HT1080 (cell line): ENCODE data around the gene MKKS. TPM values are rescaled to one million over a fixed set of nuclear protein-coding genes. Genes with fewer than 3 reads are reported as not detected.
"Not testable (repeated sequence)": the region's sequence is repeated elsewhere in the genome, so short reads cannot be mapped to it uniquely, and the experiment has no call there.

Experiments used
- DNase-seq: peaks from one replicate; pipeline ENCODE4 v3.0.0-alpha.2; 2015; ENCODE audit warnings: low read depth
- total RNA-seq: library from RNA; depleted of rRNA; stranded (reverse); fragments of >200 nt; shearing (Covaris generic); gene quantifications from 2 replicates; pipeline ENCODE4 v1.2.3, GENCODE V29; 2014

Gene MKKS
- total RNA-seq, 1 experiment from 2014 or later = 14.8 TPM

DNA sequence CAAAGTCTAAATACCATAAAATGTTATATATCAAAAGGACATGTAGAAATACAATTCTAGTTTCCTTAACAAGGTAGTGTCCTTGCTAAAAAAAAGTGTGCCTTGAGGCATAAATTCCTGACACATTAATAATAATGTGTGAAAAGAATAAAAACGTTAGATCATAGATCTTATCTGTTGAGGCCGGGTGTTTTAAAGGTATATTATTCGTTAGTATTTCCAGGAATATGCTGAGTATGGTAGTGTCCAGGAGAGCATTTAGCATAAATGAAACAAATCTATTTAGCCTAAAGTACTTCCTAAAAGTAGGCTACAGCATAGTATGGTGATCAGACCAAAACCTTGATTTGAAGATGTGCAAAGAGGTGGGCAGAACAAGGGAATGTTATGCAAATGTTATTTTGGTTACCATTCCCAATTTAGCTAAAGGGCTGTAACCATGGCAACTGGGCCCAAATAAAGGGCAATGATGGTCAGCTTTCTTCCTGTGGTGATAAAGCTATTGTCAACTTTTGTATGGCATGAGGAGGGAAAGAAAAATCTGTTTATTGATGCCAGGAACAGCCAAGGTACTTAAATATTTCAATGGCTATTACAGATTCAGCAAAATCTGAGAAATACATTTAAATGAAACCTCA is 18.9 kb downstream of the MKKS start:
- DNase-seq = peak; percentile 27

DNA sequence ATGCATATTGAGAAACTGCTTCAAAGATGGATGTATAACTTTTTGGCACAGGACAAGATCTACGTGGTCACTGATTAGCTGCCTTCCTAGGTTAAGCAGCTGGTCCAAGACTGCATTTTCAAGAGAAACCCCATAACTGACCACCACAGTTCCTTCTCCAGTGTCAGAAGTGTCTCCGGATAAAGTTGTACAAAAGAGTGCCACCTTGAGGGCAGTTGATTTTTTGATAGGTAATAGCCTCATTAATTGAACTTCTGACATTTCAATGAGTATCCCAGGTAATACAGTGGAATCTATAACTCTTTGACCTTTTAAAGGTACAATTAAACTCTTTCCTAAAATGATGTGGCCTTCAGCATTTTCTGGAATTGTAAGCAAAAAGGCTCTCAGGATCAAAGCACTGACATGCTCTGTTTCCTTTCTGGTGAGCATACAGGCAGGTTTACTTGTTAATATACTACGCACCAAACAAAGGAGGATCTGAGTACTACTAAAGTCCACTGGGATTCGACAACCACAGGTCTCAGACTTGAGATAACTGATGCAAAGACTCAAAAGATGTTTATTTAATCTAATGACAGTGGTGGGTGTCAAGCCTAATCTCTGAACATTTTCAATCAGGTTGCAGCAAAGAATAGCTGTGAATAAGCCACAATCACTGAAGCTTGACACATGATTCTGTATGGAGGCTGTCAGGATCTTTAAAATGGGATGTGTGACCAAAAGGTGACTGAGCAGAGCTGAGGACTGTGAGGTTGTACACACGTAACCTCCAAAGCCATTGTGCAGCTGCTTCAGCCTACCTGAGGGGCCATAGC is 21.2 kb downstream of the MKKS start:
- DNase-seq = no peak

DNA sequence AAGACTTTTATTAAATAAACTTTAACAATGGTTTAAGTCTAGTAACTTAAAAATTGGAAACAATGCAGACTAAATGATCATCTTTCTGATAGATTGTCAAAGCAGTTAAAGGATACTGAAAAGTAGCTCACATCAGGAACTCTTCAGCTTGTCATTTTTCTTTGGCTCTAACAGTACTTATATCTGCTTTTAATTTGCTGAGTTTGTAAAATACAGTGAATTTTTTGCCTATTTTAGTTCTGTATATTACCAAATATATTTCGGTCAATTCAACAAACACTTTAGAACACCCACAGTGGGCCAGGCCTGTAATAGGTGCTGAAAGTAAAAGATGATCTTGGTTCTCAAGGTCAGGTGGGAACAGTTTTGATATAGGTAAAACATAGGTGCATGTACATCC is 22.3 kb downstream of the MKKS start:
- no peak for DNase-seq

DNA sequence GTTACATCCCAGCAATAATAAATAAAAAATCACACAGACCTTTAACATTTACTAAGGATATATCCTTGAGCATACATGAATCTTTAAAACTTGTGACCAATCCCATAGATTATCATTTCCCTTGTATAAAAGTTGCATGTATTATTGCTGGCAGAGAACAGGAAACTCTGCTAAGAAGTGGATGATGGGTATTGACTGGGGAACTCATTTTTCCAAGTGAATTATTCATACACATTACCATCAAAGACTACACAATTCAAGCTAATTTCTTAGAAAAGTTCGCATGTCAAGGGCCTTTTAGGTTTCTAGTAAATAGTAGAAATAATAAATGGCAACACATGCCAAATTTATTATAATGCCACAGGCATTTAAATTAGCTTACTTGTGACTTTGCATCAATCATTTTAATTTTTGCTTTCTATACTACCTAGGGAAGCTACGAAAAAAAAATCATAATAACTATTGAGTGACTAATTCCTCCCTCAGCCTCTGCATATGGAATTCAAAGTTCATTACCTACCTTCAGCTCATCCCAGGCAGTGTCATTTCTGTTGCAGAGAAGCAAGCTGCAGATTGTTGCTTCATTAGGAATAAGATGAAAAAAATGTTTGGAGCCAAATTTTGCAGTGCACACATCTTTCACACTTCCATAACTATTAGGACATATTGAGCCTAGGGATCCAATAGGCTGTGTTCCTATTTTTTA is 25.8 kb downstream of the MKKS start:
- no peak for DNase-seq

DNA sequence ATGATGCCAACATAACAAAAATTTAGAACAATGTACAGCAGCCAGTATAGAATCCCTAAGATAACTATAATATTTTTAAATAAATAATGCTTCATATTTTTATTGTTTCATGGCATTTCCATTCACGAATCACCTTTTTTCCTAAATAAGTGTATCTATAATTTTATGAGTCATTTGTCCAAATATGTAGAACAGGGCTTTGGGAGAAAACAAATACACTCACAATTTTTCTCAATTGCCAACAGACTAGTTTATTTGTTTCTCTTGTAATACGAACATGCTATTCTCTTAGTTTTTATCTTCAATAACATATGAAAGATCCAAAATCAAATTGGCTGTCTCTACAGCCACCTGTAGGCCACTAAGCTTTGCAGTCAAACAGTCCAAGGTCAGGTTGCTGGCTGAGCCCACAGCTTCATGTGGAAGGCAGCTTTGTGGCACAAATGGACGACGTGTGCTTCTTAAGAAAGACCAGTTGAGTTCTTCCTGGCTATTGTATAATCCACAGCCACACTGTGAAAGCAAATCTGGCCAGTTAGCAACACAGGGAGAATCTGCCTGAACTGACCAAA is 29.0 kb downstream of the MKKS start:
- DNase-seq = no peak

DNA sequence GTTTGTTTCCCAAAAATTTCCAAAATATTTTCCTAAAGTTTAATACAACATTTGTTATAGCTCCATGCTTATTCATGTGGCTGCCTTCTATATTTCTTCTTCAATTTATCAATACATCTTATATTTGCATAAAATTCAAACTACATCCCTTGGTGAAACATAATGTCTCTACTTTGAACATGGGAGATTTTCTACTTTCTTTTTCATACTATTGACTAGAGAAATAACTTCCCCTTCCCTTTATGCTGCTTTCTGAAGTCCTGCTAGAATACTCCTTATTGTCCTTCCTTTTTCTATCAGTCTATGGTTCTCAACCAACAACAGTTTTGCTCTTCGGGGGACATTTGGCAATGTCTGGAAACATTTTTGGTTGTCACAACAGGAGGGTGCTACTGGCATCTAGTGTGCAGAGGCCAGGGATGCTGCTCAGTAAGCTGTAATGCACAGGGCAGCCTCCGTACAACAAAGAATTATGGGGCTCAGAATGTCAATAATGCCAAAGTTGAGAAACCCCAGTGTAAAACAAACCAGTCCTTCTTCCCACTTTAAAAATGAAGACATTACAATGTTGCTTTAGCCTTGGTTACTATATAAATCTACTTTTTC is 29.9 kb downstream of the MKKS start:
- no peak for DNase-seq

DNA sequence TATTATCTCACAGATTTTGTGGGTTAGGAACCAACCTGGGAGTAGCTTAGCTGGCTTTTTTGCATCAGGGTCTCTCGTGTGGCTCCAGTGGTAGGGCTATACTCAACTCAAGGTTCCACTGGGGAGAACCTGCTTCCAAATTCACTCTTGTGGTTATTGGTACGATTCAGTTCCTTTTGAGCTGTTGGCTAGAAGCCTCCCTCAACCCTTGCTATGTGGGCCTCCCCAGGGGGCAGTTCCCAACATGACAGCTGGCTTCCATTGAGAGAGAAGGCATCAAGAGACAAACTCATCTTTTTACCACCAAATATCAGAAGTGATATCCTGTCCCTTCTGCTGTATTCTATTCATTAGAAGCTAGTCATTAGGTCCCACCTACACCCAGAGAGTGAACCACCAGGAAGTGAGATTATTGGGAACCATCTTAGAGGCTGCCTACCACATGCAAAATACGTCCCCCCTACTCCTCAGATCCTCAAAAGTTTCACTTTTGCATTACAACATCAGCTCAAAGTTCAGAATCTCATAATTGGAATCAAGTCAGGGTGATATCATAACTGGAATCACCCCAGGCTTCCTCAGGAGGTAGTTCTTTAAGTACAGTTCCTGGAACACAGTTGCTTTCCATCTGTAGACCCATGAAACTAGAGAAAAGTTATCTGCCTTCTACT is 30.9 kb downstream of the MKKS start:
- DNase-seq = no peak

DNA sequence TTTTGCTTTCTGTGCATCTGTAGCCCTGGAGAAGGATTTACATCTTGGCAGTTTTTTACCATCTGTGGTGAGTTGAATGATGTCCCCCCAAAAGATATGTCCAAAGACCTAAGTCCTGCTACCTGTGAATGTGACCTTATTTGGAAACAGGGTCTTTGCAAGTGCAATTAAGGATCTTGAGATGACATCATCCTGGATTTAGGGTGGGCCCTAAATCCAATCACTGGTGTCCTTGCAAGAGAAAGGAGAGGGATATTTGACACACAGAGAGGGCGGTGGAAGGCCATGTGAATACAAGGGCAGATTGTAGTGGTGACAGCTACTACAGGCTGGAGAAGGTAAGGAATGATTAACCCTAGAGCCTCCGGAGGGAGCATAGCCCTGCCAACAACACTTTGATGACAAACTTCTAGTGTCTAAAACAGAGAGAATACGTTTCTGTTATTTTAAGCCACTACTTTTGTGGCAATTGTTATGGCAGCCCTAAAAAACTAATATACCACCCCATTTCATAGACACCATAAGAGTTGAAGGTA is 35.1 kb downstream of the MKKS start:
- DNase-seq = no peak

DNA sequence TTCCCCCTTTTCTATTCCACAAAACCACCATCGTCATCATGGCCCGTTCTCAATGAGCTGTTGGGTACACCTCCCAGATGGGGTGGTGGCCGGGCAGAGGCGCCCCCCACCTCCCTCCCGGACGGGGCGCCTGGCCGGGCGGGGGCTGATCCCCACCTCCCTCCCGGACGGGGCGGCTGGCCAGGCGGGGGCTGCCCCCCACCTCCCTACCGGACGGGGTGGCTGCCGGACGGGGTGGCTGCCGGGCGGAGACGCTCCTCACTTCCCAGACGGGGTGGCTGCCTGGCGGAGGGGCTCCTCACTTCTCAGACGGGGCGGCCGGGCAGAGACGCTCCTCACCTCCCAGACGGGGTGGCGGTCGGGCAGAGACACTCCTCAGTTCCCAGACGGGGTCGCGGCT is 39.3 kb downstream of the MKKS start:
- DNase-seq = not testable (repeated sequence)

DNA sequence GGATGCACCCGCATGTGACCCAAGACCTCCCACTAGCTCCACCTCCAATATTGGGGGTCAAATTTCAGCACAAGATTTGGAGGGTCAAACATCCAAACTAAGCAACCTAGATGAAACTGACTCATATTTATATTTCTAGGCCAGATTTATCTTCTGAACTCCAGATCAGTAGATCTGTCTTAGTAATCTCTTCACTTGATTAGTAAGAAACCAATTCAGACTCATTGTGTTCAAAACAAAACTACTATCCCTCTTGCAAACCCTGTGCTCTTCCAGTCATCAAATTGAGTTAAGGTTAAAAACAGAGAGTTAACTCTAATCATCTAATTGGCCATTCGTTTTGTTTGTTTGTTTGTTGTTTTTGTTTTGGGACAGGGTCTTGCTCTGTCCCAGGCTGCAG is 43.3 kb downstream of the MKKS start:
- no peak for DNase-seq

DNA sequence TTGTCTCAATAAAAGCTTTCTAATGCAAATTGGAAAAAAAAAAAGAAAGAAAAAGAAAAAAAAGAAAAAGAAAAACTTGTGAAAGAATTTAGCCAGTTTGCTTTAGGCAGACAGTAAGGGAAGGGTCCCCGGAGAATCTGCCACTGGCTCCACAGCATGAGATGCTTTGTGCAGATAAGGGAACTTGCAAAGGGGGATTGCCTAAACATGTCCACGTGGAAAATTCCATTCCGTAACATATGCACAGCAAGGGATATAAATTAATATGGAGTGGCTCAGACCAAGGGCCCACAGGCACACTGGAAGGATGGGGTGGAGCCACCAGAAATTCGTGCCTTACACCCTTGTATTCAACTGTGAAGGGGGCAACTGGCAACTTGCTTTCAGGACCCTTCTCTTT is 45.4 kb downstream of the MKKS start:
- DNase-seq = no peak

DNA sequence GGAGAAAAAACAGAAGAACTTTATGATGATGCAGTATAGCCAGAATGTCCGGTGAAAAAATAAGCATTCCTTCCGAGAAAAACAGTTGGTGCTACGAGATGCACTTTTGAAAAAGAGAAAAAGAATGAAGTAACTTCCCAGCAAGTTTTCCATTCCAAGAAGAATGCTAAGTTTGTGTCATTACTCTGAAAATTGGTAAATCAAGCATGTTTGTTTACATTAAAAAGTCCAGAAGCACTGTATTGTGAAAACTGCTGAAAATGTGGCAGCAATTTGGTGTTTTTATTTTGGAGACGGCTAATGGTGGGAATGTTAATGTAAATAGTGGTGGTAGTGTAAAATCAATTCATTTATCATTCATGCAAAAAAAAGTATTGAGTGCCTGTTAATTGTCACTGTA is 46.3 kb downstream of the MKKS start:
- DNase-seq = no peak

DNA sequence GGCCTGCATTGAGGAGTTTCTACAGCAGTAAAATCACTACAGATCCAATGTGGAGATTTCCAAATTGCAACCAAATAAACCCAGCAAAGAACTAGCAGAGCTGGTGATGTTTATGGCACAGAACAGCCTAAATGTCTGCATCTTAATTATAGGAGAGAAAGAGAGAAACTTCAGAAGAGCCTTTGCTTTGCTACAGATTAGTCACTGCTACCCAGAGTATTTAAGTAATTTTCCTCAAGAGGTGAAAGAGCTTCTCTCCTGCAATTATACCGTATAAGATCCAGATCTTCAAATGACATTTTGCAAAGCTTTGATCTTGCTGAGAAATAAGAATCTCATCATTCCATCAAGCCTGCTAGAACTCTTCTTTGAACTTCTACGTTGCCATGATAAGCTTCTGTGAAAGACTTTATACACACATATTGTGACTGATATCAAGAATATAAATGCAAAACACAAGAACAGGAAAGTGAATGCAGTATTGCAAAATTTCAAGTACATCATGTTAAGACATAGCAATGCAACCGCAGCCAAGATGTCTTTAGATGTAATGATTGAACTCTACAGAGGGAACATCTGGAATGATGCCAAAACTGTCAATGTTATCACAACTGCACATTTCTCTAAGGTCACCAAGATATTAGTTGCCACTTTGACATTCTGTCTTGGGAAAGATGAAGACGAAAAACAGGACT is 48.0 kb downstream of the MKKS start:
- DNase-seq = no peak

DNA sequence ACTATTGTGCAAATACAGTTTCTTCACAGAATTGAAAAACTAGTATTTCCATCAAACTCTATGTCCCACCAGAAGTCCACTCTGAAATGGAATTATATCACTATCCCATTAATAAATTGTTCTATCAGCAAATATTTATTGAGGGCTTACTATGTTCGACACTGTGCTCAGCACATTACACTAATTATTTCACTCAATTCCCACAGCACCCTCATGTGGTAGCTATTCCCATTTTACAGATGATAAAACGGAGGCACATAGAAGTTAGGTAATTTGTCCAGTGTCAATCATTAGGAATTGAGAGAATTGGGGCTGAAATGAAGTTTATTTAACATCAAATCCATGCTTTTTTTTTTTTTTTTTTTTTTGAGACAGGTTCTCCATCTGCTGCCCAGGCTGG is 52.5 kb downstream of the MKKS start:
- DNase-seq = no peak

DNA sequence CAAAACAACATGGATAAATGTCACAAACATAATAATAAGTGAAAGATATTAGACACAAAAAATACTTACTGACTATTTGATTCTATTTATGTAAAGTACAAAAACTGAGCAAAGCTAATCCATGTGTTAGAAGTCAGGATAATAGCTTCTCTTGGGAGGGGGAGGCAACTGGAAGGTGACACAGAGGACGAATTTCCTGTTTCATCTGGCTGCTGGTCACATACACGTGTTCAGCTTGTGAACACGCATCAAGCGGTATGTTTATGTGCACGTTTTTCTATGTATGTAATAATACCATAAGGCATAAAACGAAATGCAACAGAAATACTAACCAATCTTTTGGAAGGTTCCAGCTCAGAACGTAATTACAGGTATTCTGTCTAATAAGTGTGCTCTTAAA is 54.3 kb downstream of the MKKS start:
- DNase-seq = no peak

DNA sequence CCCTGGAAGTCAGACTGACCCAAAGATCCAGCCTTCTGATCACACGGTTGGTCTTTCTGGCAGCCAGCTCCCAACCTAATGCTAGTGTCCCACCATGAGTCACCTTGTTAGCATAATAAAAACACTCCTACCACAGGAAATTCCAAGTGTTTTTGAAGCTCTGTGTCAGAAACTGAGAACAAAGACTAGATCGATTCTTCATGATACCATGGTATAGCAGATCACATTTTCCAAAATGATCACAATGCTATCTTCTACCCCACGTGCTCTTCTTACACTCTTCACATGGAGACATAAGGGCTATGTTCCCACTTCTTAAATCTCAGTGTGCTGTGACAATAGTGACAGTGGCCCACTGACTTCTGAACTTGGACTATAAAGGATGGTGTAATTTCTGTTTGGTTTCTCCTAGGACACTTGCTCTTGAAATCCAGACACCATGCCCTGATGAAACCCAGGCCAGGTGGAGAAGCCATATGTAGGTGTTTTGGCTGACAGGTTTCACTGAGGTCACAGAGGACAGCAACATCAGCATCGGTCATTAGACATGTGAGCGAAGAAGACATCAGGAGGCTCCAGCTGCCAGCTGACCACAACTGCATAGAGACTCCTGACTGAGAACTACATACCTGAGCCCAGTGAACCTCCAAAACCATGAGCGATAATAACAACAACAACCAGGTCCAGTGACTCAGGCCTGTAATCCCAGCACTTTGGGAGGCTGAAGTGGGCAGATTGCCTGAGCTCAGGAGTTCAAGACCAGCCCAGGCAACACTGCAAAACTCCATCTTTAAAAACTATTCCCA is 57.5 kb downstream of the MKKS start:
- DNase-seq = peak; percentile 82

DNA sequence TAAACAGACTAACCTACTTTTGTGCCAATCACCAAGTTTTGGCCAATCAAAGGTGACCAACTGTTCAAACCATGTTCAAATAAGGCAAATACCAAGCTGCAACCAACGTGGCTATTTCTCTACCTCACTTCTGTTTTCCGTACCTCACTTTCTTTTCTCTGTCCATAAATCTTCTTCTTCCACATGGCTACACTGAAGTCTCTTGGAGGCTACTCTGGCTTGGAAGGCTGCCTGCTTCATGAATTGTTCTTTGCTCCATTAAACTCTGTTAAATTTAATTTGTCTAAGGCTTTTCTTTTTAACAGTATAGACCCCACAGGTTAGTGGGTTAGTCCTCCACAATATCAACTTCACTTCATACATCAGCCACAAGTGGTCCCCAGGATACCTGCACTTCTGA is 58.8 kb downstream of the MKKS start:
- no peak for DNase-seq

DNA sequence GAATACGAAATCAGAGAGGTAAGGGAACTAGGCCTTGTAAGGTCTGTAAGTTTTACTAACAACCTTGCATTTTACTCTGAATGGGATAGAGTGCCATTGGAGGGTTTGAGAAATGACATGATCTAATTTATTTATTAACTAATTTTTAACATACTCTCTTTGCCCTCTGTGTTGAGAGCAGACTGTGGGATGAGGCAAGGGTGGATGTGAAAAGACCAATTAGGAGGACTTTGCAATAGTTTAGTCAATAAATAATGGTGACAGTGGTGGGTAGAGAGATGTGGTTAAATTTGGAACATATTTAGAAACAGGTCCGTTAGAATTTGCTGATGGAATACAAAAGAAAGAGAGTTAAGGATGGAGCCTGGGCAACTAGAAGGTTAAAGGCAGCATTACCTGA is 60.0 kb downstream of the MKKS start:
- DNase-seq = no peak

DNA sequence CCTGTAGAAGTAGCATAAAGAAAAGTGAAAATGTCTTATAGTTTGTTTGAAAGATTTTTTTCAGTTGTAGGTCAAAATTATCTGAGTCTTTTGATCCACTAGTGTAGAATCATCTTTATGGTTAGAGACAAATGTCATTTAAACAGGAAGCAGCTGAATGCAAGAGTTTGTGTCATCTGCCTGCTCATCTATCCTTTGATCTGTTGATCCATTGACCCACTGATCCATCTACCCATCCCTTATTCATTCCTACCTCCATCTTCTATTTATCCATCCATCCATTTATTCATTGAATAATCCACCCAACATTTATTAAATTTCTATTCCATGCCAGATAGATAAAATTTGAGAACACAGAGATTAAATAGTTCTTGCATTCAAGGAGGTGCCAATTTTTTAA is 62.6 kb downstream of the MKKS start:
- no peak for DNase-seq
